Measurements from ENCODE around the gene ATP6V1E1.
"Not testable (repeated sequence)": the region's sequence is repeated elsewhere in the genome, so short reads cannot be mapped to it uniquely, and the experiment has no call there.

The ATP6V1E1 gene

GRCh38 chr22:17579535-17579981 lies 49.0 kb downstream of the ATP6V1E1 start:
- Mint-ChIP-seq H3K27ac (peak overlapping the region in 1 of 2 donors; percentile 47), H3K4me3 (no peak overlapping the region)
- no peak for DNase-seq

GRCh38 chr22:17578136-17578754 lies 50.3 kb downstream of the ATP6V1E1 start:
- Mint-ChIP-seq H3K4me3 (no peak overlapping the region), H3K9me3 (no peaks in the 10 kb centered on the region), H3K27me3 (peaks cover 7% of the 10 kb centered on the region), H3K4me1 (no peaks in the 10 kb centered on the region), H3K27ac (no peak overlapping the region)
- DNase-seq (no peak), ATAC-seq (no peak)

More at GRCh38 chr22:17579535-17579981, 49.0 kb downstream of the ATP6V1E1 start:
- H3K27me3 Mint-ChIP-seq, result peaks cover 7% of the 10 kb centered on the region
- no peak for ATAC-seq
- no peaks in the 10 kb centered on the region for H3K4me1 Mint-ChIP-seq
- H3K9me3 Mint-ChIP-seq, result no peaks in the 10 kb centered on the region

GRCh38 chr22:17576470-17576869 lies 52.1 kb downstream of the ATP6V1E1 start:
- Mint-ChIP-seq H3K4me1 (no peaks in the 10 kb centered on the region), H3K27me3 (peaks cover 7% of the 10 kb centered on the region), H3K9me3 (no peaks in the 10 kb centered on the region), H3K4me3 (no peak overlapping the region), H3K27ac (no peak overlapping the region)
- no peak for ATAC-seq
- no peak for DNase-seq

- H3K4me3 Mint-ChIP-seq, result no peak overlapping the region
- peaks cover 13% of the 10 kb centered on the region for H3K27me3 Mint-ChIP-seq
- no peak for ATAC-seq
- no peaks in the 10 kb centered on the region for H3K4me1 Mint-ChIP-seq
- no peak for DNase-seq
- H3K9me3 Mint-ChIP-seq, result no peaks in the 10 kb centered on the region
- no peak overlapping the region for H3K27ac Mint-ChIP-seq
These were observed 52.9 kb downstream of the ATP6V1E1 start for GRCh38 chr22:17575681-17576080.

GRCh38 chr22:17575151-17575550 lies 53.4 kb downstream of the ATP6V1E1 start:
- H3K27ac Mint-ChIP-seq, result no peak overlapping the region
- no peak overlapping the region for H3K4me3 Mint-ChIP-seq
- no peaks in the 10 kb centered on the region for H3K9me3 Mint-ChIP-seq
- peaks cover 18% of the 10 kb centered on the region for H3K27me3 Mint-ChIP-seq
- ATAC-seq (no peak), DNase-seq (no peak)
- no peaks in the 10 kb centered on the region for H3K4me1 Mint-ChIP-seq

- no peak overlapping the region for H3K4me3 Mint-ChIP-seq
- no peak for ATAC-seq
- no peak overlapping the region for H3K27ac Mint-ChIP-seq
- no peaks in the 10 kb centered on the region for H3K9me3 Mint-ChIP-seq
- no peak for DNase-seq
- H3K27me3 Mint-ChIP-seq, result peaks cover 22% of the 10 kb centered on the region
- H3K4me1 Mint-ChIP-seq, result no peaks in the 10 kb centered on the region
These were observed 57.5 kb downstream of the ATP6V1E1 start for GRCh38 chr22:17570851-17571631.

- Mint-ChIP-seq H3K27me3 (peaks cover 24% of the 10 kb centered on the region), H3K4me3 (no peak overlapping the region), H3K27ac (peak overlapping the region in 1 of 2 donors; percentile 74), H3K9me3 (no peaks in the 10 kb centered on the region), H3K4me1 (no peaks in the 10 kb centered on the region)
- ATAC-seq (no peak), DNase-seq (no peak)
These were observed 58.5 kb downstream of the ATP6V1E1 start for GRCh38 chr22:17569971-17570511.

- Mint-ChIP-seq H3K9me3 (no peaks in the 10 kb centered on the region), H3K4me1 (no peaks in the 10 kb centered on the region), H3K27me3 (peaks cover 24% of the 10 kb centered on the region), H3K27ac (no peak overlapping the region), H3K4me3 (no peak overlapping the region)
- ATAC-seq, result no peak
- DNase-seq, result no peak
These were observed 61.8 kb downstream of the ATP6V1E1 start for GRCh38 chr22:17566776-17567175.

- H3K4me1 Mint-ChIP-seq, ATAC-seq, H3K9me3 Mint-ChIP-seq, H3K4me3 Mint-ChIP-seq, DNase-seq: not testable (repeated sequence)
- Mint-ChIP-seq H3K27ac (peak overlapping the region; percentile 21 to 89), H3K27me3 (peaks cover 23% of the 10 kb centered on the region)
These were observed 62.4 kb downstream of the ATP6V1E1 start for GRCh38 chr22:17566016-17566687.

- DNase-seq (no peak), ATAC-seq (no peak)
- Mint-ChIP-seq H3K4me1 (no peaks in the 10 kb centered on the region), H3K4me3 (no peak overlapping the region), H3K27me3 (peaks cover 9% of the 10 kb centered on the region), H3K27ac (no peak overlapping the region), H3K9me3 (no peaks in the 10 kb centered on the region)
These were observed 64.6 kb downstream of the ATP6V1E1 start for GRCh38 chr22:17563936-17564391.

- ATAC-seq (no peak), DNase-seq (no peak)
- no peak within 1 kb of the TSS for H3K4me3 Mint-ChIP-seq
- no peaks in the 10 kb centered on the region for H3K9me3 Mint-ChIP-seq
- no peaks in the 10 kb centered on the region for H3K4me1 Mint-ChIP-seq
- H3K27me3 Mint-ChIP-seq, result peaks cover 9% of the 10 kb centered on the region
- no peak within 1 kb of the TSS for H3K27ac Mint-ChIP-seq
These were observed 65.4 kb downstream of the ATP6V1E1 start, which contains the start of gene SLC25A18 for GRCh38 chr22:17562906-17563870. SLC25A18 (plus strand) TSS chr22:17563498; CDS start chr22:17579945, 16,447 bp downstream.

GRCh38 chr22:17559188-17559587 lies 69.4 kb downstream of the ATP6V1E1 start:
- no peaks in the 10 kb centered on the region for H3K27me3 Mint-ChIP-seq
- H3K27ac Mint-ChIP-seq, result no peak overlapping the region
- DNase-seq (no peak), ATAC-seq (no peak)
- no peak overlapping the region for H3K4me3 Mint-ChIP-seq
- no peaks in the 10 kb centered on the region for H3K9me3 Mint-ChIP-seq
- H3K4me1 Mint-ChIP-seq, result no peaks in the 10 kb centered on the region

GRCh38 chr22:17554814-17555213 lies 73.7 kb downstream of the ATP6V1E1 start:
- Mint-ChIP-seq H3K9me3 (no peaks in the 10 kb centered on the region), H3K27ac (no peak overlapping the region), H3K27me3 (no peaks in the 10 kb centered on the region), H3K4me1 (no peaks in the 10 kb centered on the region), H3K4me3 (no peak overlapping the region)
- ATAC-seq (no peak), DNase-seq (no peak)

- Mint-ChIP-seq H3K9me3 (no peaks in the 10 kb centered on the region), H3K4me3 (no peak overlapping the region), H3K27me3 (peaks cover 9% of the 10 kb centered on the region), H3K4me1 (no peaks in the 10 kb centered on the region), H3K27ac (no peak overlapping the region)
- ATAC-seq (no peak), DNase-seq (no peak)
These were observed 75.8 kb downstream of the ATP6V1E1 start for GRCh38 chr22:17552737-17553136.

GRCh38 chr22:17549655-17550054 lies 78.9 kb downstream of the ATP6V1E1 start:
- Mint-ChIP-seq H3K27ac (no peak overlapping the region), H3K27me3 (peaks cover 9% of the 10 kb centered on the region), H3K9me3 (no peaks in the 10 kb centered on the region), H3K4me1 (no peaks in the 10 kb centered on the region), H3K4me3 (no peak overlapping the region)
- no peak for ATAC-seq
- no peak for DNase-seq

All from stimulated activated naive CD8-positive, alpha-beta T cell treated with anti-CD3 and anti-CD28 coated beads, Interleukin-15, amount 100 ng/mL, for 72 hours (primary cell).